Esophagus squamous epithelium (tissue), 4 donors: ENCODE measurements around the gene SCG3.

ENCODE experiments used
- CTCF ChIP-seq, 6 experiments: fragments of 450-650 bp in 4 of 6; fragments of 200-600 bp in 2 of 6; sonication (generic) in 2 of 6; IDR thresholded peaks; one replicate each; pipeline ENCODE4 v1.5.1; 2016 to 2019; ENCODE audit warnings: antibody characterized with exemption in 6 of 6, mild to moderate bottlenecking in 4 of 6, moderate library complexity in 4 of 6
- POLR2A ChIP-seq, 4 donors: fragments of 450-650 bp; IDR thresholded peaks; one replicate each; pipeline ENCODE4 v1.6.1; 2017; ENCODE audit warnings: antibody characterized with exemption in 4 of 4, mild to moderate bottlenecking in 4 of 4, moderate library complexity in 3 of 4

GRCh38 chr15:51751697-51752683 lies 70.7 kb downstream of the SCG3 start:
- TF ChIP-seq CTCF (IDR thresholded peaks at IDR 0.05): no peak
- TF ChIP-seq POLR2A (IDR thresholded peaks at IDR 0.05): no peak
